Measurements from ENCODE around the gene EPB41. TPM values are rescaled to one million over a fixed set of nuclear protein-coding genes. Genes with fewer than 3 reads are reported as not detected.

EPB41 gene
- total RNA-seq, 5 donors from 2014 or later (not counting 1 experiment from before 2014, with no cell fraction given), result 199 to 257 (median 241) TPM

DNA sequence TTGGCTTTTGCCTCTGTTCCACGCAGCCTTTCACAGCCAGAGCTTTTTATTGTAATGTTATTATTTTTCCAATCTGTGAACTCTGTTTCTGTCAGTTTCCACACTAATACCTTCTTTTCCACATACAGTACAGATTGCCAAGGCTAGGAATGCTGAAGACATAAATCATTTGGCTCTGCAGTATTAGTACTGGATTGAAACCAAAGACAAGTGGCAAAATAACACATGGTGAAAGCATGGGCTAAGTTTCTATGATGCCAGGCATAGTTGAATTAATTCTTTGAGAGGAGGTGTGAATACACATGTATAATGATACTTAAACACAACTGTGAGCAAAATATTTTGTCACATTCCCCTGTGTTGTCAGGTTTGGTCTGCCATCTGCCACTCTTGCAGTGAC is 135.8 kb downstream of the EPB41 start:
- no peaks in the 10 kb centered on the region for H3K27me3 Mint-ChIP-seq
- H3K27ac ChIP-seq (ENCODE audit: low read length), result no peak overlapping the region
- H3K4me3 Mint-ChIP-seq, result no peak overlapping the region
- ChIA-PET POLR2A (no interaction called here), CTCF (interaction anchor here in 1 of 2 donors (0.6 to 1.0 kb wide), 3 partner anchors 45 to 175 kb away, joined by 3 to 4 read pairs (median 3); no protein-coding TSS in a partner anchor)
- H3K27ac Mint-ChIP-seq, result no peak overlapping the region
- H3K27me3 ChIP-seq (replicated peaks in 1 of 2; ENCODE audit: control insufficient read depth in 2 of 2, extremely low read depth in 1 of 2, insufficient read depth in 2 of 2, low read length in 1 of 2), result no peaks in the 10 kb centered on the region
- no peaks in the 10 kb centered on the region for H3K4me1 ChIP-seq (ENCODE audit: control insufficient read depth in 1 of 2, extremely low read depth in 1 of 2, insufficient read depth in 2 of 2, low read length in 2 of 2)
- H3K9me3 Mint-ChIP-seq, result no peaks in the 10 kb centered on the region
- peaks cover 26% of the 10 kb centered on the region for H3K36me3 Mint-ChIP-seq
- H3K36me3 ChIP-seq (ENCODE audit: control insufficient read depth in 2 of 2, extremely low read depth in 1 of 2, insufficient read depth in 1 of 2, low read length in 1 of 2), result peaks cover 0 to 50% of the 10 kb centered on the region in 2 donors
- no peak overlapping the region for H3K4me3 ChIP-seq (ENCODE audit: control insufficient read depth in 1 of 2, extremely low read depth in 1 of 2, low read length in 1 of 2)
- no CpG with 5 or more reads among the region's 1 CpG for WGBS (ENCODE audit: insufficient coverage)
- peaks cover 0 to 1% (median 0%) of the 10 kb centered on the region in 3 donors for H3K4me1 Mint-ChIP-seq
- DNase-seq (no peak), ATAC-seq (replicated peaks in 1 of 4) (no peak)
- H3K9me3 ChIP-seq, result no peaks in the 10 kb centered on the region

DNA sequence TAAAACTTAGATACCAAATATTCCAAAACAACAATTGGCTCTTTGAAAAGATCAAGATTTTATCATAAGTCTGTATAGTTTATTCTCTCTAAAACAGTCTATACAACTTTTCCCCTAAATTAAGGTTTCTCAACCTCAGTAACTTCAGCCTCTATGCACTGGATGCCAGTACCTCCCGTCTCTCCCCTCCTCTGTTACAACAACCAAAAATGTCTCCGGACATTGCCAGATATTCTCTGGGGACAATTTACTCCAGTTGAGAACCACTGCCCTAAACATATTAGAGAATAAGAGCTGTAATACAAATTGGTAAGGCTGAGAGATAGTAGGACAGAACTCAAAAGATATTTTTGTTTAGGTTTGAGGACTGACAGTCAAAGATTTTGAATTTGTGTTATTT is 137.7 kb downstream of the EPB41 start:
- no peak for ATAC-seq (replicated peaks in 1 of 4)
- no CpG with 5 or more reads among the region's 2 CpGs for WGBS (ENCODE audit: insufficient coverage)
- Mint-ChIP-seq H3K4me1 (peaks cover 0 to 1% (median 0%) of the 10 kb centered on the region in 3 donors), H3K27ac (peak overlapping the region in 1 of 2 donors; percentile 24), H3K4me3 (no peak overlapping the region), H3K9me3 (no peaks in the 10 kb centered on the region), H3K27me3 (no peaks in the 10 kb centered on the region), H3K36me3 (peaks cover 22% of the 10 kb centered on the region)
- no peak overlapping the region for H3K4me3 ChIP-seq (ENCODE audit: control insufficient read depth in 1 of 2, extremely low read depth in 1 of 2, low read length in 1 of 2)
- H3K9me3 ChIP-seq, result no peaks in the 10 kb centered on the region
- H3K36me3 ChIP-seq (ENCODE audit: control insufficient read depth in 2 of 2, extremely low read depth in 1 of 2, insufficient read depth in 1 of 2, low read length in 1 of 2), result peaks cover 0 to 56% of the 10 kb centered on the region in 2 donors
- ChIA-PET CTCF (interaction anchor here in 1 of 2 donors (0.7 kb wide), 1 partner anchor 605 kb away, joined by 3 read pairs; no protein-coding TSS in a partner anchor), POLR2A (interaction anchor here (0.5 to 1.0 kb wide), 2 partner anchors 9 to 176 kb away, joined by 3 to 5 read pairs; no protein-coding TSS in a partner anchor)
- DNase-seq, result no peak
- no peaks in the 10 kb centered on the region for H3K27me3 ChIP-seq (replicated peaks in 1 of 2; ENCODE audit: control insufficient read depth in 2 of 2, extremely low read depth in 1 of 2, insufficient read depth in 2 of 2, low read length in 1 of 2)
- no peak overlapping the region for H3K27ac ChIP-seq (ENCODE audit: low read length)
- no peaks in the 10 kb centered on the region for H3K4me1 ChIP-seq (ENCODE audit: control insufficient read depth in 1 of 2, extremely low read depth in 1 of 2, insufficient read depth in 2 of 2, low read length in 2 of 2)

- Histone ChIP-seq H3K4me3 (ENCODE audit: control insufficient read depth in 1 of 2, extremely low read depth in 1 of 2, low read length in 1 of 2) (no peak overlapping the region), H3K36me3 (ENCODE audit: control insufficient read depth in 2 of 2, extremely low read depth in 1 of 2, insufficient read depth in 1 of 2, low read length in 1 of 2) (peaks cover 0 to 54% of the 10 kb centered on the region in 2 donors), H3K27me3 (replicated peaks in 1 of 2; ENCODE audit: control insufficient read depth in 2 of 2, extremely low read depth in 1 of 2, insufficient read depth in 2 of 2, low read length in 1 of 2) (no peaks in the 10 kb centered on the region), H3K9me3 (no peaks in the 10 kb centered on the region), H3K4me1 (ENCODE audit: control insufficient read depth in 1 of 2, extremely low read depth in 1 of 2, insufficient read depth in 2 of 2, low read length in 2 of 2) (no peaks in the 10 kb centered on the region), H3K27ac (ENCODE audit: low read length) (no peak overlapping the region)
- ChIA-PET CTCF (no interaction called here), POLR2A (interaction anchor here in 1 of 2 donors (1.0 kb wide), 1 partner anchor 10 kb away, joined by 3 read pairs; no protein-coding TSS in a partner anchor)
- peaks cover 0 to 1% (median 0%) of the 10 kb centered on the region in 3 donors for H3K4me1 Mint-ChIP-seq
- H3K27ac Mint-ChIP-seq, result no peak overlapping the region
- no peak overlapping the region for H3K4me3 Mint-ChIP-seq
- H3K36me3 Mint-ChIP-seq, result peaks cover 21% of the 10 kb centered on the region
- no peak for DNase-seq
- ATAC-seq (replicated peaks in 1 of 4), result no peak
- H3K9me3 Mint-ChIP-seq, result no peaks in the 10 kb centered on the region
- 100% methylated on average over 6 of the region's 7 CpGs for WGBS (ENCODE audit: insufficient coverage)
- H3K27me3 Mint-ChIP-seq, result no peaks in the 10 kb centered on the region
Measured at GRCh38 chr1:29052941-29053340, 138.6 kb downstream of the EPB41 start.

DNA sequence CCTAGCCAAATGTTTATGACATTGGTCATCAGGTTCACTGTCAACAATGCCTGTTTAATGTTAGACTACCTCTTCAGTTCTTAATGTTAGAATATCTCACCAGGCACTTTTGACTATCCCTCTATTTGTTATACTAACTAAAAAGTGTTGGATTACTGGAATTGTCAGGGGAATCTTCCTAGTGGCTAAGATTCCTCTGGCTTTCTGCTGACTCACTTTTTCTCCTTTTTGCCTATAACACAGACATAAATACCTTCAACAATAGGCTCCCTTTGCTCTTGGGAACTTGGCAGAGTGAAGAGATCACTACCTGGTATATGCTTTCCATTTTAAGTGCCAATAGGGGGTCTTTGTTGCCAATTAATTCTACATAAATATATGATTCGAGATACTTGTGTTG is 140.8 kb downstream of the EPB41 start:
- H3K9me3 Mint-ChIP-seq, result no peaks in the 10 kb centered on the region
- WGBS (ENCODE audit: insufficient coverage), result no CpG with 5 or more reads among the region's 1 CpG
- Histone ChIP-seq H3K36me3 (ENCODE audit: control insufficient read depth in 2 of 2, extremely low read depth in 1 of 2, insufficient read depth in 1 of 2, low read length in 1 of 2) (peaks cover 0 to 51% of the 10 kb centered on the region in 2 donors), H3K27ac (ENCODE audit: low read length) (no peak overlapping the region), H3K9me3 (no peaks in the 10 kb centered on the region), H3K4me1 (ENCODE audit: control insufficient read depth in 1 of 2, extremely low read depth in 1 of 2, insufficient read depth in 2 of 2, low read length in 2 of 2) (no peaks in the 10 kb centered on the region), H3K4me3 (ENCODE audit: control insufficient read depth in 1 of 2, extremely low read depth in 1 of 2, low read length in 1 of 2) (no peak overlapping the region), H3K27me3 (replicated peaks in 1 of 2; ENCODE audit: control insufficient read depth in 2 of 2, extremely low read depth in 1 of 2, insufficient read depth in 2 of 2, low read length in 1 of 2) (no peaks in the 10 kb centered on the region)
- H3K27ac Mint-ChIP-seq, result no peak overlapping the region
- DNase-seq (no peak), ATAC-seq (replicated peaks in 1 of 4) (no peak)
- H3K4me3 Mint-ChIP-seq, result no peak overlapping the region
- H3K27me3 Mint-ChIP-seq, result no peaks in the 10 kb centered on the region
- H3K4me1 Mint-ChIP-seq, result peaks cover 0 to 2% (median 0%) of the 10 kb centered on the region in 3 donors
- CTCF ChIA-PET, result no interaction called here
- peaks cover 16% of the 10 kb centered on the region for H3K36me3 Mint-ChIP-seq
- POLR2A ChIA-PET, result no interaction called here

- Histone ChIP-seq H3K4me3 (ENCODE audit: control insufficient read depth in 1 of 2, extremely low read depth in 1 of 2, low read length in 1 of 2) (no peak overlapping the region), H3K36me3 (ENCODE audit: control insufficient read depth in 2 of 2, extremely low read depth in 1 of 2, insufficient read depth in 1 of 2, low read length in 1 of 2) (peaks cover 0 to 53% of the 10 kb centered on the region in 2 donors), H3K27ac (ENCODE audit: low read length) (no peak overlapping the region), H3K4me1 (ENCODE audit: control insufficient read depth in 1 of 2, extremely low read depth in 1 of 2, insufficient read depth in 2 of 2, low read length in 2 of 2) (no peaks in the 10 kb centered on the region), H3K27me3 (replicated peaks in 1 of 2; ENCODE audit: control insufficient read depth in 2 of 2, extremely low read depth in 1 of 2, insufficient read depth in 2 of 2, low read length in 1 of 2) (no peaks in the 10 kb centered on the region), H3K9me3 (no peaks in the 10 kb centered on the region)
- 100% methylated on average over 1 of the region's 4 CpGs for WGBS (ENCODE audit: insufficient coverage)
- POLR2A ChIA-PET, result interaction anchor here in 1 of 2 donors (0.7 to 0.8 kb wide), 2 partner anchors 16 to 20 kb away, joined by 3 to 5 read pairs; no protein-coding TSS in a partner anchor
- CTCF ChIA-PET, result interaction anchor here in 1 of 2 donors (0.5 kb wide), 1 partner anchor 297 kb away, joined by 3 read pairs; no protein-coding TSS in a partner anchor
- no peak for DNase-seq
- Mint-ChIP-seq H3K9me3 (no peaks in the 10 kb centered on the region), H3K27ac (no peak overlapping the region), H3K4me3 (no peak overlapping the region), H3K36me3 (peaks cover 20% of the 10 kb centered on the region), H3K4me1 (peaks cover 0 to 7% (median 3%) of the 10 kb centered on the region in 3 donors), H3K27me3 (no peaks in the 10 kb centered on the region)
- no peak for ATAC-seq (replicated peaks in 1 of 4)
Measured at GRCh38 chr1:29056256-29056655, 141.9 kb downstream of the EPB41 start.

DNA sequence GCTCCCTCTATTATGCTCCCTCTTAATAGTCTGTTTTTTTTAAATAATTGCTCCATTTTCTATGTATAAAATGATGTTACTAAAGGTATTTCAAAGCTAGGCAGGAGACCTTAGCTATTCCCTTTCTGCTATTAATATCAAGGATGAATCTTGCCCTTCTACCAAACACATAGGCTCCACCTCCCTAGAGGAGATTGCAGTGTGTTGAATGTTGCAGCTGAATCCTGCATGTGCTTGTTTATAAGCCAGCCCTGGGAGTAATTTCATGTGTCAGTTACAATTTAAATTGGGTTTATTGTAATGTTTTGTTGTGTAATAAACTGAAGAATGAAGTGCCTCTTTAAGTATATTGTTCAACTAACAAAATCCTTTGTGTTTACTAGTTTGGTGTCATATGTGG is 143.3 kb downstream of the EPB41 start:
- Mint-ChIP-seq H3K9me3 (no peaks in the 10 kb centered on the region), H3K27me3 (no peaks in the 10 kb centered on the region), H3K4me3 (no peak overlapping the region), H3K4me1 (peaks cover 7 to 14% (median 10%) of the 10 kb centered on the region in 3 donors), H3K36me3 (peaks cover 21% of the 10 kb centered on the region), H3K27ac (no peak overlapping the region)
- Histone ChIP-seq H3K27me3 (replicated peaks in 1 of 2; ENCODE audit: control insufficient read depth in 2 of 2, extremely low read depth in 1 of 2, insufficient read depth in 2 of 2, low read length in 1 of 2) (no peaks in the 10 kb centered on the region), H3K36me3 (ENCODE audit: control insufficient read depth in 2 of 2, extremely low read depth in 1 of 2, insufficient read depth in 1 of 2, low read length in 1 of 2) (peaks cover 0 to 58% of the 10 kb centered on the region in 2 donors), H3K9me3 (no peaks in the 10 kb centered on the region), H3K27ac (ENCODE audit: low read length) (no peak overlapping the region), H3K4me3 (ENCODE audit: control insufficient read depth in 1 of 2, extremely low read depth in 1 of 2, low read length in 1 of 2) (no peak overlapping the region), H3K4me1 (ENCODE audit: control insufficient read depth in 1 of 2, extremely low read depth in 1 of 2, insufficient read depth in 2 of 2, low read length in 2 of 2) (peaks cover 2% of the 10 kb centered on the region in 2 experiments)
- ChIA-PET CTCF (no interaction called here), POLR2A (no interaction called here)
- DNase-seq (no peak), ATAC-seq (replicated peaks in 1 of 4) (no peak)
